Measurements from ENCODE around the gene SLCO3A1. TPM values are rescaled to one million over a fixed set of nuclear protein-coding genes. Genes with fewer than 3 reads are reported as not detected.

SLCO3A1 gene
- total RNA-seq, 1 donor from 2014 or later, result not detected

GRCh38 chr15:91936927-91937326 is 83.4 kb downstream of the SLCO3A1 start:
- no peak for DNase-seq (ENCODE audit: low read depth)

- DNase-seq (ENCODE audit: low read depth), result no peak
Observed at GRCh38 chr15:91938136-91938535, 84.6 kb downstream of the SLCO3A1 start.

- no peak for DNase-seq (ENCODE audit: low read depth)
Observed at GRCh38 chr15:91939403-91939831, 85.9 kb downstream of the SLCO3A1 start.

- DNase-seq (ENCODE audit: low read depth), result no peak
Observed at GRCh38 chr15:91940496-91941381, 87.2 kb downstream of the SLCO3A1 start.

- DNase-seq (ENCODE audit: low read depth), result no peak
Observed at GRCh38 chr15:91941871-91942658, 88.6 kb downstream of the SLCO3A1 start.

- no peak for DNase-seq (ENCODE audit: low read depth)
Observed at GRCh38 chr15:91942720-91943394, 89.3 kb downstream of the SLCO3A1 start.

GRCh38 chr15:91944331-91944730 is 90.8 kb downstream of the SLCO3A1 start:
- DNase-seq (ENCODE audit: low read depth), result no peak

- DNase-seq (ENCODE audit: low read depth), result no peak
Observed at GRCh38 chr15:91945385-91945784, 91.9 kb downstream of the SLCO3A1 start.

- no peak for DNase-seq (ENCODE audit: low read depth)
Observed at GRCh38 chr15:91946075-91946474, 92.6 kb downstream of the SLCO3A1 start.

GRCh38 chr15:91946581-91947292 is 93.2 kb downstream of the SLCO3A1 start:
- no peak for DNase-seq (ENCODE audit: low read depth)

- DNase-seq (ENCODE audit: low read depth), result no peak
Observed at GRCh38 chr15:91947293-91947679, 93.8 kb downstream of the SLCO3A1 start.

GRCh38 chr15:91947683-91948608 is 94.4 kb downstream of the SLCO3A1 start:
- no peak for DNase-seq (ENCODE audit: low read depth)

- no peak for DNase-seq (ENCODE audit: low read depth)
Observed at GRCh38 chr15:91949361-91949760, 95.9 kb downstream of the SLCO3A1 start.

GRCh38 chr15:91950054-91950453 is 96.5 kb downstream of the SLCO3A1 start:
- DNase-seq (ENCODE audit: low read depth), result no peak

- no peak for DNase-seq (ENCODE audit: low read depth)
Observed at GRCh38 chr15:91950631-91951329, 97.3 kb downstream of the SLCO3A1 start.

- DNase-seq (ENCODE audit: low read depth), result no peak
Observed at GRCh38 chr15:91952216-91952615, 98.7 kb downstream of the SLCO3A1 start.

GRCh38 chr15:91953432-91953831 is 99.9 kb downstream of the SLCO3A1 start:
- DNase-seq (ENCODE audit: low read depth), result no peak

- DNase-seq (ENCODE audit: low read depth), result no peak
Observed at GRCh38 chr15:91954292-91954691, 100.8 kb downstream of the SLCO3A1 start.

GRCh38 chr15:91956026-91956723 is 102.7 kb downstream of the SLCO3A1 start:
- DNase-seq (ENCODE audit: low read depth), result no peak
